Measurements from ENCODE around the gene WBP2.

The WBP2 gene

GRCh38 chr17:75828741-75829140 lies 26.4 kb downstream of the WBP2 start:
- no peak for DNase-seq (ENCODE audit: low read depth)

GRCh38 chr17:75828076-75828400 lies 27.1 kb downstream of the WBP2 start:
- no peak for DNase-seq (ENCODE audit: low read depth)

- peak; percentile 36 for DNase-seq (ENCODE audit: low read depth)
Measured at GRCh38 chr17:75827308-75828075, 27.6 kb downstream of the WBP2 start.

GRCh38 chr17:75826561-75827307 lies 28.4 kb downstream of the WBP2 start:
- no peak for DNase-seq (ENCODE audit: low read depth)

- no peak for DNase-seq (ENCODE audit: low read depth)
Measured at GRCh38 chr17:75825748-75826370, 29.3 kb downstream of the WBP2 start.

- no peak for DNase-seq (ENCODE audit: low read depth)
Measured at GRCh38 chr17:75825149-75825552, 30.0 kb downstream of the WBP2 start.

GRCh38 chr17:75824666-75825065 lies 30.5 kb downstream of the WBP2 start:
- DNase-seq (ENCODE audit: low read depth): no peak

- no peak for DNase-seq (ENCODE audit: low read depth)
Measured at GRCh38 chr17:75824050-75824552, 31.0 kb downstream of the WBP2 start.

- DNase-seq (ENCODE audit: low read depth): no peak
Measured at GRCh38 chr17:75823257-75824041, 31.7 kb downstream of the WBP2 start.

- no peak for DNase-seq (ENCODE audit: low read depth)
Measured at GRCh38 chr17:75822800-75823166, 32.4 kb downstream of the WBP2 start.

- no peak for DNase-seq (ENCODE audit: low read depth)
Measured at GRCh38 chr17:75822119-75822799, 32.9 kb downstream of the WBP2 start.

GRCh38 chr17:75821552-75821951 lies 33.6 kb downstream of the WBP2 start:
- no peak for DNase-seq (ENCODE audit: low read depth)

- no peak for DNase-seq (ENCODE audit: low read depth)
Measured at GRCh38 chr17:75820094-75821080, 34.7 kb downstream of the WBP2 start.

GRCh38 chr17:75819678-75820077 lies 35.5 kb downstream of the WBP2 start:
- no peak for DNase-seq (ENCODE audit: low read depth)

GRCh38 chr17:75819116-75819515 lies 36.0 kb downstream of the WBP2 start:
- no peak for DNase-seq (ENCODE audit: low read depth)

- no peak for DNase-seq (ENCODE audit: low read depth)
Measured at GRCh38 chr17:75818326-75818885, 36.7 kb downstream of the WBP2 start.

- no peak for DNase-seq (ENCODE audit: low read depth)
Measured at GRCh38 chr17:75817571-75817970, 37.6 kb downstream of the WBP2 start.

- DNase-seq (ENCODE audit: low read depth): no peak
Measured at GRCh38 chr17:75816693-75817092, 38.4 kb downstream of the WBP2 start.

GRCh38 chr17:75815399-75815798 lies 39.7 kb downstream of the WBP2 start:
- no peak for DNase-seq (ENCODE audit: low read depth)

GRCh38 chr17:75814900-75815373 lies 40.2 kb downstream of the WBP2 start:
- DNase-seq (ENCODE audit: low read depth): no peak
